Fibroblast of peridontal ligament (primary cell): Measurements from ENCODE around the gene TMEM198.

Experiments
- DNase-seq: peaks from one replicate; pipeline ENCODE4 v3.0.0-alpha.2; 2010; ENCODE audit errors: extremely low read depth

The TMEM198 gene

GRCh38 chr2:219509780-219510511, 33.9 kb upstream of the TMEM198 start:
- peak; percentile 45 for DNase-seq

DNA sequence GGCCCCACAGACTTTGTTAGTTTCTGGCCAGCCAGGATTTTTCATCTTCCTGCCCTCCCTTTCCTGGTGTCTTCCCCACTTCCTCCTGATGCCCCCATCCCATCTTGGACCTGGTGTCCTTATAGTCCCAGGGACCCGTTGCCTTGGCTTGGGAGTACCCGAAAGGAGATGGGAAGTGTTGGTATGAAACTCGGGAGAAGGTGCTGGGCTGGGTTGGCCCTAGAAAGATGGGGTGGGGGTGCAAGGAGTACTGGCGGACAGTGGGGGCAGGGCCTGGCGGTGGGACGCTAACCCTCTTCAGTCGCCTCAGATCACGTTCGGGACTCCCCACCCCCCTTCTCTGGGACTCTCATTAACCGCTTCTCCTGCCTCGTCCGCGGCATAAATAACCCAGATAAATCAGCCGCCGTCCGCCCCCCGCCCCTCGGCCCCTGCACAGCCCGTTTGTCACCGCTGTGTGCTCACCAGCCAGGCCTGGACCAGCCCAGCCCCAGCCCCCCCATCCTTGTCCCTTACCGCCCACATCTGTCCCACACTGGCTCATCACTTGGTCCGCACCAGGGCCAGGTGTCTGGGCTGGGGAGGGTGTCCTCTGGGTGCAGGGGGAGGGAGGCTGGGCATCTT, 33.2 kb upstream of the TMEM198 start:
- no peak for DNase-seq

- DNase-seq, result no peak
Measured at GRCh38 chr2:219511547-219512325, 32.1 kb upstream of the TMEM198 start.

GRCh38 chr2:219512524-219513216, 31.2 kb upstream of the TMEM198 start:
- DNase-seq, result no peak

GRCh38 chr2:219513787-219514186, 30.0 kb upstream of the TMEM198 start:
- DNase-seq, result no peak

GRCh38 chr2:219514196-219514761, 29.5 kb upstream of the TMEM198 start, which contains the start of gene ASIC4:
TSS of gene ASIC4 (plus strand) at chr2:219514482. CDS start at chr2:219514725, 243 bp downstream.
- no peak for DNase-seq

DNA sequence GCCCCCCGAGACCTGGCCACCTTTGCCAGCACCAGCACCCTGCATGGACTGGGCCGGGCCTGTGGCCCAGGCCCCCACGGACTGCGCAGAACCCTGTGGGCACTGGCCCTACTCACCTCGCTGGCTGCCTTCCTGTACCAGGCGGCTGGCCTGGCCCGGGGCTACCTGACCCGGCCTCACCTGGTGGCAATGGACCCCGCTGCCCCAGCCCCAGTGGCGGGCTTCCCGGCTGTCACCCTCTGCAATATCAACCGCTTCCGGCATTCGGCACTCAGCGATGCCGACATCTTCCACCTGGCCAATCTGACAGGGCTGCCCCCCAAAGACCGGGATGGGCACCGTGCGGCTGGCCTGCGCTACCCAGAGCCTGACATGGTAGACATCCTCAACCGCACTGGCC, 29.0 kb upstream of the TMEM198 start:
- DNase-seq, result no peak

DNA sequence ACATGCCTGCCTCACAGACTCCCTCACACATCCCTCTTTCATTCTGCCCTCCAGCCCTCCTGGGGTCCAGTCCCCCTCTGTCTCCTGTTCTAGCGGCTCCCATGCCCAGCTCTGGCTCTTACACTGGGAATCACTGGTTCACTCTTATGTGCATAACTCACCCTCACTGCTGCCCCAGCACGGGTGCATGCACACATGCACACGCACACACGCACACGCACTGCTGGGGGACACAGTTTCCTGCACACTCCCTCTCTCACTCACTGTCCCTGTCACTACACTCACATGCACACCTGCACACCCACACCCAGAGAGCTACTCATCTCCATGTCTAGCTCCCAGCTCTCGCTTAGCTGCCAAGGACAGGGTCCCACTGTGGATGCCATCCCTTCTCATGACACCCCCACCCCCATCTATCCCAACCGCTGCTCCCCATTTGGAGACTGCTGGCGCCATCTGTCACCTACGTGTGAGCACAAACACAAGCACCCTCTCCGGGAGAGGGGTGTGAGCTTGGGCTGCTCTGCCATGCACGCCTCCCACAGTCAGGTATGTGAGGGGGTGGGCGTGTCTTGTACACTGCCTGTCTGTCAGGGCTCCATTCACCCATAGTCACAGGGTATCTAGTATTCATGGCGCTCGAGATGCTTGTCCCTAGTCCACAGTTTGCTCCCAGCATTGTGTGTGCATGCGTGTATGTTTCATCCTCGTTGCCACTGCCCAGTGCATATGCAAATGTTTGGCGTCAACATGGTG, 27.8 kb upstream of the TMEM198 start:
- DNase-seq, result no peak

DNA sequence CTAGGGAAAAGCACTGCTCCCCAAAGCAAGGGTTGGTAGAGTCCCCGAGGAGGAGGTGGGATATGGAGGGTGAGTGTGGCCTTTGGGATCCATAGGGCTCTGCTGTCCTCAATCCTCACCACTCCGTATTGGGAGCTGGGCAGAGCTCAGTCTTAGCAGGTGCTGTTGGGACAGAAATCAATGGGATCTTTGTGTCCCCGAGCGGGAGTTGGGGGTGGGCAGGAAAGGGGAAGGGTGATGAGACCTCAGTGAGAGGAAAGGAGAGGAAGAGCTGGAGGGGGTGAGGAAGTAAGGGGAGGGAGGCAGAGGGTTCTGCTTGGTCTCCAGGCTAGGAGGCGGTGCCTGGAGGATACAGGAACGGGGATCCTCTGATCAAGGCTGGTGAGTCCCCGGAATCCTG, 26.9 kb upstream of the TMEM198 start:
- DNase-seq, result no peak

GRCh38 chr2:219517954-219518778, 25.7 kb upstream of the TMEM198 start:
- no peak for DNase-seq

DNA sequence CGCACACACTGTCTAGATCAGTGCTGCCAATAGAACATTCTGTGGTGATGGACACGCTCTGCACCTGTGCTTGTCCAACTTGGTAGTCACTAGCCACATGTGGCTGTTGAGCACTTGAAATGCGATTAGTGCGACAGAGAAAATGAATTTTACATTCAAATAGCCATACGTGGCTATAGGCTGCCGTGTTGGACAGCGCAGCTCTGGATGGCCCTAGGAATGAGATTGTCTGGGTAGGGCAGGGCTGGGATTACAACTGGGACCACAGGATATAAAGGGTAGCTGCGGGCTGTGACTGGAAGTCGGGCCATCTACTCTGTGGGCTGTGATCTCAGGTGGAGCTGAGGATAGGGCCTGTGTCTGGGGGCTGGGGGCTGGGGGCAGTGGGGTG, 24.3 kb upstream of the TMEM198 start:
- DNase-seq, result no peak

- DNase-seq, result no peak
Measured at GRCh38 chr2:219520079-219520478, 23.7 kb upstream of the TMEM198 start.

GRCh38 chr2:219521066-219521880, 22.6 kb upstream of the TMEM198 start:
- no peak for DNase-seq

GRCh38 chr2:219522111-219523030, 21.5 kb upstream of the TMEM198 start:
- DNase-seq, result peak; percentile 66

GRCh38 chr2:219523031-219523671, 20.7 kb upstream of the TMEM198 start:
- no peak for DNase-seq

GRCh38 chr2:219524817-219525216, 19.0 kb upstream of the TMEM198 start:
- DNase-seq, result no peak

GRCh38 chr2:219525533-219526232, 18.1 kb upstream of the TMEM198 start:
- DNase-seq, result no peak
